Vagina (tissue), 2 donors: ENCODE results near the gene RASGRP3.

Experiments
- POLR2A ChIP-seq, 2 donors: fragments of 450-650 bp; IDR thresholded peaks; one replicate each; pipeline ENCODE4 v1.6.1; 2017; ENCODE audit warnings: antibody characterized with exemption in 2 of 2, mild to moderate bottlenecking in 2 of 2, moderate library complexity in 2 of 2
- TF ChIP-seq, protein P1 (sequence below), 3 experiments: fragments of 450-650 bp in 2 of 3; fragments of 200-600 bp in 1 of 3; sonication (generic) in 1 of 3; IDR thresholded peaks; one replicate each; pipeline ENCODE4 v1.5.1; 2017 to 2019; ENCODE audit warnings: antibody characterized with exemption in 3 of 3, mild to moderate bottlenecking in 2 of 3, moderate library complexity in 2 of 3

DNA sequence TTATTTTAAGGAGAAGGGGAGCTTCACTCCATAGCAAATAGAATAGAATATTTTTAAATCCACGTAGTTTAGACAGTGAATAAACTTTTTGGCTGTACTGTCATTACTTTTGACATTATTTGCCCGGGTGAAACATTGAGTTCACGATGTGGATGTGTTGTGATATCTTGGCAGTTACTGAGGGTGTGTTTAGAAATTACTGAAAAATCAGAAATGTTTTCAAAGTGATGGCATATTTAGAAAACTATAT is 123.4 kb downstream of the RASGRP3 start:
- TF ChIP-seq, protein P1, sequence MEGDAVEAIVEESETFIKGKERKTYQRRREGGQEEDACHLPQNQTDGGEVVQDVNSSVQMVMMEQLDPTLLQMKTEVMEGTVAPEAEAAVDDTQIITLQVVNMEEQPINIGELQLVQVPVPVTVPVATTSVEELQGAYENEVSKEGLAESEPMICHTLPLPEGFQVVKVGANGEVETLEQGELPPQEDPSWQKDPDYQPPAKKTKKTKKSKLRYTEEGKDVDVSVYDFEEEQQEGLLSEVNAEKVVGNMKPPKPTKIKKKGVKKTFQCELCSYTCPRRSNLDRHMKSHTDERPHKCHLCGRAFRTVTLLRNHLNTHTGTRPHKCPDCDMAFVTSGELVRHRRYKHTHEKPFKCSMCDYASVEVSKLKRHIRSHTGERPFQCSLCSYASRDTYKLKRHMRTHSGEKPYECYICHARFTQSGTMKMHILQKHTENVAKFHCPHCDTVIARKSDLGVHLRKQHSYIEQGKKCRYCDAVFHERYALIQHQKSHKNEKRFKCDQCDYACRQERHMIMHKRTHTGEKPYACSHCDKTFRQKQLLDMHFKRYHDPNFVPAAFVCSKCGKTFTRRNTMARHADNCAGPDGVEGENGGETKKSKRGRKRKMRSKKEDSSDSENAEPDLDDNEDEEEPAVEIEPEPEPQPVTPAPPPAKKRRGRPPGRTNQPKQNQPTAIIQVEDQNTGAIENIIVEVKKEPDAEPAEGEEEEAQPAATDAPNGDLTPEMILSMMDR (IDR thresholded peaks at IDR 0.05): no peak
- no peak for TF ChIP-seq POLR2A (IDR thresholded peaks at IDR 0.05)
